Subcutaneous adipose tissue (tissue), 4 donors: Measurements from ENCODE around the gene CD300C. TPM values are rescaled to one million over a fixed set of nuclear protein-coding genes. Genes with fewer than 3 reads are reported as not detected.

ENCODE experiments used
- CTCF ChIP-seq: fragments of 450-650 bp; IDR thresholded peaks from one replicate; pipeline ENCODE4 v1.5.1; 2016; ENCODE audit warnings: low read depth, mild to moderate bottlenecking, control low read depth, antibody characterized with exemption, moderate library complexity
- total RNA-seq, 4 donors: library from RNA; depleted of rRNA; stranded (reverse); fragments of >200 nt; gene quantifications; one replicate each; pipeline ENCODE4 v1.1.0, GENCODE V29; 2016

The CD300C gene
- total RNA-seq, 4 donors from 2014 or later: 0.65 to 4.0 (median 2.5) TPM

GRCh38 chr17:74568106-74568873, 22.4 kb upstream of the CD300C start:
- no peak for TF ChIP-seq CTCF

- TF ChIP-seq CTCF: no peak
Observed at GRCh38 chr17:74567397-74567796, 21.5 kb upstream of the CD300C start, which contains the start of gene CD300H. Gene CD300H, minus strand, starts transcription at chr17:74567509.

- TF ChIP-seq CTCF: no peak
Observed at GRCh38 chr17:74566132-74566753, 20.3 kb upstream of the CD300C start.

- no peak for TF ChIP-seq CTCF
Observed at GRCh38 chr17:74565126-74565525, 19.2 kb upstream of the CD300C start.

- TF ChIP-seq CTCF: no peak
Observed at GRCh38 chr17:74563358-74563757, 17.4 kb upstream of the CD300C start.

GRCh38 chr17:74561586-74561985, 15.7 kb upstream of the CD300C start:
- no peak for TF ChIP-seq CTCF

GRCh38 chr17:74558882-74559519, 13.1 kb upstream of the CD300C start:
- no peak for TF ChIP-seq CTCF
